Measurements from ENCODE around the gene RAPGEF6. TPM values are rescaled to one million over a fixed set of nuclear protein-coding genes. Genes with fewer than 3 reads are reported as not detected.
"Not testable (repeated sequence)": the region's sequence is repeated elsewhere in the genome, so short reads cannot be mapped to it uniquely, and the experiment has no call there.

Gene RAPGEF6
- total and polyA plus RNA-seq, 11 donors, result 2.3 to 13.9 (median 8.6) TPM

- intact Hi-C loops (cut with DNase I), result no loop called here
- Histone ChIP-seq H3K27ac (peak overlapping the region in 1 of 12 donors; percentile 3), H3K27me3 (no peaks in the 10 kb centered on the region), H3K4me1 (peaks cover 0 to 37% (median 22%) of the 10 kb centered on the region in 12 donors), H3K4me3 (no peak overlapping the region), H3K9me3 (no peaks in the 10 kb centered on the region), H3K36me3 (peaks cover 0 to 9% (median 7%) of the 10 kb centered on the region in 9 donors)
- DNase-seq, result no peak
- TF ChIP-seq POLR2A (IDR thresholded peaks at IDR 0.05) (no peak), CTCF (IDR thresholded peaks at IDR 0.05) (no peak)
- WGBS, 4 donors, result 67 to 75% (median 72%) methylated on average over 4 of the region's 4 CpGs
- peak in 1 of 4 donors; percentile 33 for ATAC-seq
These were observed 27.6 kb downstream of the RAPGEF6 start for GRCh38 chr5:131607418-131607817.

- Histone ChIP-seq H3K27me3 (no peaks in the 10 kb centered on the region), H3K4me1 (peaks cover 0 to 30% (median 19%) of the 10 kb centered on the region in 12 donors), H3K9me3 (no peaks in the 10 kb centered on the region), H3K36me3 (peaks cover 0 to 17% (median 12%) of the 10 kb centered on the region in 9 donors), H3K27ac (no peak overlapping the region), H3K4me3 (no peak overlapping the region)
- ATAC-seq, result no peak
- intact Hi-C loops (cut with DNase I), result no loop called here
- no peak for DNase-seq
- 94 to 98% (median 96%) methylated on average over 2 of the region's 2 CpGs for WGBS, 4 donors
- TF ChIP-seq CTCF (IDR thresholded peaks at IDR 0.05) (no peak), POLR2A (IDR thresholded peaks at IDR 0.05) (no peak)
These were observed 29.9 kb downstream of the RAPGEF6 start for GRCh38 chr5:131605086-131605485.

- Histone ChIP-seq H3K27ac (peak overlapping the region in 1 of 12 donors; percentile 35), H3K9me3 (no peaks in the 10 kb centered on the region), H3K4me1 (peaks cover 0 to 22% (median 11%) of the 10 kb centered on the region in 12 donors), H3K4me3 (no peak overlapping the region), H3K36me3 (no peaks in the 10 kb centered on the region), H3K27me3 (no peaks in the 10 kb centered on the region)
- WGBS, 4 donors, result 91 to 93% (median 92%) methylated on average over 8 of the region's 8 CpGs
- ATAC-seq (no peak), DNase-seq (no peak)
- intact Hi-C loops (cut with DNase I), result loop anchor here in 1 of 10 donors (10.0 kb wide), 1 partner anchor 209 kb away; no protein-coding TSS in a partner anchor
- no peak for TF ChIP-seq POLR2A (IDR thresholded peaks at IDR 0.05)
- TF ChIP-seq CTCF (IDR thresholded peaks at IDR 0.05), result no peak
These were observed 39.7 kb downstream of the RAPGEF6 start for GRCh38 chr5:131595088-131596033.

- intact Hi-C loops (cut with DNase I), result loop anchor here in 3 of 10 donors (5.0 to 10.0 kb wide), 2 partner anchors 211 to 468 kb away; partner anchors contain the start of gene IL3 (in 2 of the 3)
- no peaks in the 10 kb centered on the region for H3K36me3 ChIP-seq
- H3K4me1 ChIP-seq, result peaks cover 0 to 27% (median 17%) of the 10 kb centered on the region in 12 donors
- no peak overlapping the region for H3K4me3 ChIP-seq
- 81 to 85% (median 84%) methylated on average over 2 of the region's 2 CpGs for WGBS, 4 donors
- no peaks in the 10 kb centered on the region for H3K9me3 ChIP-seq
- H3K27ac ChIP-seq, result peak overlapping the region in 1 of 12 donors; percentile 8
- no peak for TF ChIP-seq POLR2A (IDR thresholded peaks at IDR 0.05)
- TF ChIP-seq CTCF (IDR thresholded peaks at IDR 0.05), result no peak
- DNase-seq (no peak), ATAC-seq (peak in 1 of 4 donors; percentile 22)
- no peaks in the 10 kb centered on the region for H3K27me3 ChIP-seq
These were observed 41.1 kb downstream of the RAPGEF6 start for GRCh38 chr5:131593921-131594320.

GRCh38 chr5:131593436-131593835 is 41.6 kb downstream of the RAPGEF6 start:
- H3K9me3 ChIP-seq, H3K36me3 ChIP-seq, H3K27me3 ChIP-seq, ATAC-seq, DNase-seq, H3K4me3 ChIP-seq: not testable (repeated sequence)
- Histone ChIP-seq H3K4me1 (peaks cover 0 to 27% (median 17%) of the 10 kb centered on the region in 12 donors), H3K27ac (peak overlapping the region in 1 of 12 donors; percentile 8)
- intact Hi-C loops (cut with DNase I), result loop anchor here in 3 of 10 donors (5.0 to 10.0 kb wide), 2 partner anchors 211 to 469 kb away; partner anchors contain the start of gene IL3 (in 2 of the 3)
- 68 to 75% (median 70%) methylated on average over 2 of the region's 2 CpGs for WGBS, 4 donors

Measured in heart left ventricle (tissue), 16 donors.